H1 (cell line): ENCODE measurements around the gene DDR2. TPM values are rescaled to one million over a fixed set of nuclear protein-coding genes. Genes with fewer than 3 reads are reported as not detected.

ENCODE experiments used
- CTCF ChIA-PET: fragments of 300-600 bp; sonication (Branson Sonifier 250); formaldehyde crosslinking; loops from one replicate; lab custom pipeline; 2021; ENCODE audit not compliant: partially characterized antibody; lab: Charles Lee
- POLR2A ChIA-PET: fragments of 300-600 bp; sonication (Branson Sonifier 250); formaldehyde crosslinking; loops from one replicate; lab custom pipeline; 2021; ENCODE audit warnings: inconsistent platforms; ENCODE audit not compliant: partially characterized antibody; lab: Charles Lee
- DNase-seq, 2 experiments: peaks; one replicate each; pipeline versions ENCODE4 v3.0.0 to v3.0.0-alpha.2; 2010 to 2022; ENCODE audit warnings: low spot score in 2 of 2, low read depth in 1 of 2, mixed read lengths in 1 of 2
- FAIRE-seq: peaks from 2 replicates; lab custom pipeline; 2011; peaks lifted over from hg19 to GRCh38; lab: Jason Lieb, UNC
- H2AFZ ChIP-seq: 2 replicates; pipeline ENCODE4 v1.8.1; 2012; ENCODE audit warnings: low read length, inconsistent platforms
- H2AK5ac ChIP-seq: 2 replicates; pipeline ENCODE4 v1.6.1; 2013; ENCODE audit warnings: low read depth, low read length
- H2BK120ac ChIP-seq: replicated peaks from 2 replicates; pipeline ENCODE3; 2013; ENCODE audit warnings: low read depth, low read length, inconsistent platforms
- H2BK12ac ChIP-seq: 2 replicates; pipeline ENCODE4 v1.6.1; 2013; ENCODE audit warnings: low read depth, low read length
- H2BK15ac ChIP-seq: 2 replicates; pipeline ENCODE4 v1.6.1; 2013; ENCODE audit warnings: low read length
- H2BK20ac ChIP-seq: 2 replicates; pipeline ENCODE4 v1.6.1; 2013; ENCODE audit warnings: low read length
- H2BK5ac ChIP-seq: 2 replicates; pipeline ENCODE4 v1.6.1; 2013; ENCODE audit warnings: low read depth, low read length
- H3K14ac ChIP-seq: 2 replicates; pipeline ENCODE4 v1.6.1; 2013; ENCODE audit warnings: inconsistent platforms; ENCODE audit not compliant: insufficient read length
- H3K18ac ChIP-seq: 2 replicates; pipeline ENCODE4 v1.6.1; 2013; ENCODE audit warnings: low read length; ENCODE audit errors: extremely low read depth
- H3K23ac ChIP-seq: 2 replicates; pipeline ENCODE4 v1.6.1; 2013; ENCODE audit warnings: inconsistent platforms; ENCODE audit not compliant: insufficient read length
- H3K23me2 ChIP-seq: 2 replicates; pipeline ENCODE4 v1.6.1; 2013; ENCODE audit warnings: low read depth, low read length
- H3K27ac ChIP-seq: 2 replicates; pipeline ENCODE4 v1.6.1; 2011; ENCODE audit warnings: low read depth, low read length, inconsistent platforms
- H3K27me3 ChIP-seq, 4 experiments: replicated peaks in 1 of 4; 1 replicate in 1 of 4; 2 replicates in 3 of 4; pipeline versions ENCODE4 v1.6.1 to v1.8.1; 2011 to 2013; ENCODE audit warnings: low read length in 3 of 4, mild to moderate bottlenecking in 3 of 4, inconsistent platforms in 2 of 4, mixed read lengths in 2 of 4, moderate library complexity in 1 of 4; ENCODE audit not compliant: control insufficient read depth in 3 of 4, insufficient read depth in 3 of 4; ENCODE audit errors: extremely low read depth in 1 of 4
- H3K36me3 ChIP-seq, 4 experiments: 2 replicates each; pipeline versions ENCODE4 v1.6.1 to v1.8.1; 2011 to 2013; ENCODE audit warnings: mild to moderate bottlenecking in 4 of 4, low read length in 3 of 4, moderate library complexity in 2 of 4, control low read depth in 1 of 4, inconsistent platforms in 1 of 4; ENCODE audit not compliant: insufficient read depth in 4 of 4, control insufficient read depth in 2 of 4
- H3K4ac ChIP-seq: replicated peaks from 2 replicates; pipeline ENCODE3; 2013; ENCODE audit warnings: low read length, low read depth, mixed read lengths, inconsistent platforms; ENCODE audit not compliant: insufficient read length
- H3K4me1 ChIP-seq, 4 experiments: replicated peaks in 1 of 4; 1 replicate in 1 of 4; 2 replicates in 3 of 4; pipeline versions ENCODE4 v1.6.1 to v1.8.1; 2011 to 2013; ENCODE audit warnings: low read length in 3 of 4, inconsistent platforms in 2 of 4, mixed read lengths in 1 of 4; ENCODE audit not compliant: insufficient read depth in 4 of 4, control insufficient read depth in 3 of 4
- H3K4me2 ChIP-seq, 2 experiments: 2 replicates each; pipeline versions ENCODE4 v1.6.1 to v1.8.1; 2011 to 2013; ENCODE audit warnings: low read depth in 2 of 2, low read length in 2 of 2, control low read depth in 1 of 2, inconsistent platforms in 1 of 2, mild to moderate bottlenecking in 1 of 2; ENCODE audit not compliant: insufficient read depth in 1 of 2
- H3K4me3 ChIP-seq, 4 experiments: fragments of 200-600, 300-600 bp in 1 of 4; sonication (generic), shearing (Covaris generic), sonication (Bioruptor Twin) in 1 of 4; 2 replicates each; pipeline versions ENCODE4 v1.5.1 to v1.8.1; 2011 to 2016; ENCODE audit warnings: low read length in 4 of 4, low read depth in 3 of 4, control low read depth in 2 of 4, inconsistent platforms in 2 of 4, mild to moderate bottlenecking in 2 of 4, mixed read lengths in 1 of 4, moderate library complexity in 1 of 4; ENCODE audit not compliant: insufficient read depth in 2 of 4; ENCODE audit errors: extremely low read depth in 1 of 4
- H3K56ac ChIP-seq: replicated peaks from 2 replicates; pipeline ENCODE3; 2013; ENCODE audit warnings: low read depth, mild to moderate bottlenecking, mixed read lengths, low read length, inconsistent platforms; ENCODE audit not compliant: insufficient read length
- H3K79me1 ChIP-seq: 2 replicates; pipeline ENCODE4 v1.6.1; 2013; ENCODE audit warnings: low read depth, low read length, control low read depth
- H3K79me2 ChIP-seq, 2 experiments: 2 replicates each; pipeline versions ENCODE4 v1.6.1 to v1.8.1; 2012 to 2013; ENCODE audit warnings: low read length in 2 of 2, mild to moderate bottlenecking in 2 of 2, inconsistent platforms in 1 of 2; ENCODE audit not compliant: insufficient read depth in 2 of 2, control insufficient read depth in 1 of 2
- H3K9ac ChIP-seq, 4 experiments: replicated peaks in 1 of 4; 1 replicate in 1 of 4; 2 replicates in 3 of 4; pipeline versions ENCODE4 v1.6.1 to v1.8.1; 2011 to 2013; ENCODE audit warnings: low read depth in 3 of 4, low read length in 3 of 4, control low read depth in 2 of 4, mild to moderate bottlenecking in 2 of 4, moderate library complexity in 2 of 4, inconsistent platforms in 1 of 4; ENCODE audit errors: extremely low read depth in 1 of 4
- H3K9me3 ChIP-seq, 2 experiments: 2 replicates each; pipeline versions ENCODE4 v1.6.1 to v1.8.1; 2012 to 2013; ENCODE audit warnings: mild to moderate bottlenecking in 2 of 2, moderate library complexity in 2 of 2, control low read depth in 1 of 2, inconsistent platforms in 1 of 2, low read depth in 1 of 2, low read length in 1 of 2, mixed read lengths in 1 of 2; ENCODE audit not compliant: insufficient read depth in 2 of 2
- H4K20me1 ChIP-seq, 2 experiments: replicated peaks in 1 of 2; 2 replicates each; pipeline versions ENCODE3 to v1.8.1; 2011 to 2013; ENCODE audit warnings: inconsistent platforms in 2 of 2, low read length in 2 of 2, mild to moderate bottlenecking in 1 of 2; ENCODE audit not compliant: insufficient read depth in 2 of 2, control insufficient read depth in 1 of 2
- H4K5ac ChIP-seq: 2 replicates; pipeline ENCODE4 v1.6.1; 2013; ENCODE audit warnings: low read length, low read depth, mixed read lengths, inconsistent platforms; ENCODE audit not compliant: insufficient read length
- H4K8ac ChIP-seq: 2 replicates; pipeline ENCODE4 v1.8.0; 2013; ENCODE audit warnings: mild to moderate bottlenecking, moderate library complexity, low read length, inconsistent platforms; ENCODE audit not compliant: insufficient read depth; ENCODE audit errors: extremely low read depth
- H4K91ac ChIP-seq: replicated peaks from 2 replicates; pipeline ENCODE3; 2013; ENCODE audit warnings: low read length, mixed read lengths, inconsistent platforms; ENCODE audit not compliant: insufficient read length
- ASH2L ChIP-seq: fragments of 200-600, 300-600 bp; sonication (generic); IDR thresholded peaks from one replicate; pipeline ENCODE4 v1.7.1; 2017; ENCODE audit warnings: low read length
- CTBP2 ChIP-seq: IDR thresholded peaks from 2 replicates; pipeline ENCODE4 v1.7.0; 2011; ENCODE audit warnings: borderline replicate concordance, mild to moderate bottlenecking, moderate library complexity, mixed read lengths, low read length; ENCODE audit not compliant: insufficient read depth, insufficient read length
- EZH2 ChIP-seq: fragments of 200-600 bp; sonication (generic); IDR thresholded peaks from 2 replicates; pipeline ENCODE4 v1.7.1; 2012; ENCODE audit warnings: low read depth, mild to moderate bottlenecking, moderate library complexity, low read length, inconsistent platforms; ENCODE audit not compliant: severe bottlenecking
- GTF2F1 ChIP-seq: IDR thresholded peaks from 2 replicates; pipeline ENCODE4 v1.6.1; 2012; ENCODE audit warnings: low read depth, low read length, improper control_type of control experiment, borderline replicate concordance
- HDAC2 ChIP-seq, 2 experiments: fragments of 300-600 bp in 1 of 2; sonication (generic) in 1 of 2; IDR thresholded peaks; 2 replicates each; pipeline ENCODE4 v1.6.1; 2011 to 2012; ENCODE audit warnings: low read depth in 2 of 2, low read length in 2 of 2, mild to moderate bottlenecking in 2 of 2, moderate library complexity in 2 of 2, borderline replicate concordance in 1 of 2, inconsistent platforms in 1 of 2
- HDAC6 ChIP-seq: IDR thresholded peaks from one replicate; pipeline ENCODE4 v1.7.1; 2012; ENCODE audit warnings: low read depth, mild to moderate bottlenecking, inconsistent platforms, low read length, moderate library complexity
- NRF1 ChIP-seq: IDR thresholded peaks from 2 replicates; pipeline ENCODE4 v1.6.1; 2011; ENCODE audit warnings: mild to moderate bottlenecking, low read depth, low read length, improper control_type of control experiment
- POLR2AphosphoS5 ChIP-seq: IDR thresholded peaks from 2 replicates; pipeline ENCODE4 v1.6.1; 2011; ENCODE audit warnings: low read depth, low read length
- SIRT6 ChIP-seq: IDR thresholded peaks from one replicate; pipeline ENCODE4 v1.7.1; 2012; ENCODE audit warnings: low read length, inconsistent platforms
- SP1 ChIP-seq: IDR thresholded peaks from 2 replicates; pipeline ENCODE4 v1.6.1; 2011; ENCODE audit warnings: low read depth, low read length
- SUZ12 ChIP-seq: fragments of 200-600 bp; sonication (generic); IDR thresholded peaks from 2 replicates; pipeline ENCODE4 v1.6.1; 2012; ENCODE audit warnings: mild to moderate bottlenecking, inconsistent platforms, low read length, moderate library complexity, mixed read lengths
- YY1 ChIP-seq: IDR thresholded peaks from 2 replicates; pipeline ENCODE4 v1.6.1; 2011; ENCODE audit warnings: low read depth, mild to moderate bottlenecking, low read length
- WGBS, 2 experiments: shearing (Covaris generic) in 1 of 2; methylation state at CpG; one replicate each; pipeline versions ENCODE4 v1.1.6 to v1.1.7; 2013 to 2015; ENCODE audit warnings: low lambda C conversion rate in 2 of 2, mixed read lengths in 2 of 2, inconsistent platforms in 1 of 2, low coverage in 1 of 2, missing lambda C conversion rate in 1 of 2; ENCODE audit not compliant: insufficient replicate concordance in 2 of 2, insufficient coverage in 1 of 2, insufficient read length in 1 of 2; ENCODE audit errors: extremely low coverage in 1 of 2, missing lambda C conversion rate in 1 of 2; 5-methylcytosine and 5-hydroxymethylcytosine counted together
- polyA plus RNA-seq, 7 experiments: library from polyadenylated mRNA; depleted of rRNA in 3 of 7; stranded (reverse) in 5 of 7; unstranded in 2 of 7; fragments of >200 nt in 5 of 7; fragments of 200-250 nt in 2 of 7; gene quantifications; 1 replicate in 5 of 7; 2 replicates in 1 of 7; 4 replicates in 1 of 7; pipeline versions ENCODE4 v1.2.1 to v1.2.3, GENCODE V29; 2011 to 2013; ENCODE audit warnings: missing spikeins in 2 of 7, mixed read lengths in 2 of 7
- total RNA-seq: library from RNA; stranded (reverse); fragmentation: NEBNext Ultra II Directional; extraction: Animal tissue kit (Norgen Biotek cat#: 25700); gene quantifications from 2 replicates; pipeline ENCODE4 v1.2.1, GENCODE V29; 2021
- TF ChIP-seq, protein P1 (sequence below): IDR thresholded peaks from 2 replicates; pipeline ENCODE4 v1.6.1; 2012; ENCODE audit warnings: inconsistent platforms

Gene DDR2
- total and polyA plus RNA-seq, 2 of the 8 experiments (the other 6 are each of a cell fraction or from before 2014, with no cell fraction given), result 1.00 to 2.1 TPM

- CTCF ChIA-PET, result no interaction called here
- Histone ChIP-seq H3K23ac (no peak overlapping the region), H2BK12ac (no peak overlapping the region), H2BK120ac (no peak overlapping the region), H4K91ac (no peak overlapping the region), H3K27me3 (no peaks in the 10 kb centered on the region), H3K18ac (no peak overlapping the region), H2BK5ac (no peak overlapping the region), H3K9me3 (no peaks in the 10 kb centered on the region), H3K9ac (no peak overlapping the region), H2BK15ac (no peak overlapping the region), H3K36me3 (no peaks in the 10 kb centered on the region), H3K23me2 (no peaks in the 10 kb centered on the region), H2AK5ac (no peak overlapping the region), H4K8ac (peak overlapping the region; percentile 14; the same call in 1 of the 2 replicates), H3K4me3 (no peak overlapping the region), H4K5ac (no peak overlapping the region), H3K4me2 (no peak overlapping the region), H3K14ac (no peak overlapping the region), H3K56ac (no peak overlapping the region), H3K79me1 (no peaks in the 10 kb centered on the region), H2AFZ (no peak overlapping the region), H3K4ac (no peak overlapping the region), H3K79me2 (no peaks in the 10 kb centered on the region), H3K4me1 (no peaks in the 10 kb centered on the region), H4K20me1 (no peaks in the 10 kb centered on the region), H3K27ac (no peak overlapping the region), H2BK20ac (no peak overlapping the region)
- WGBS, 2 experiments, result 90% methylated on average over 7 of the region's 7 CpGs; no CpG with 5 or more reads in 1 of the 2 experiments
- TF ChIP-seq SIRT6, result no peak
- TF ChIP-seq GTF2F1, result no peak
- no peak for TF ChIP-seq SP1
- no peak for TF ChIP-seq HDAC6
- TF ChIP-seq ASH2L, result no peak
- no peak for TF ChIP-seq YY1
- TF ChIP-seq EZH2, result no peak
- TF ChIP-seq HDAC2 (IDR thresholded peaks at IDR 0.05; ENCODE audit: borderline replicate concordance in 1 of 2, low read depth in 2 of 2, low read length in 2 of 2), result no peak
- no peak for TF ChIP-seq CTBP2
- no peak for TF ChIP-seq NRF1
- no peak for TF ChIP-seq SUZ12
- no peak for TF ChIP-seq POLR2AphosphoS5
- TF ChIP-seq, protein P1, sequence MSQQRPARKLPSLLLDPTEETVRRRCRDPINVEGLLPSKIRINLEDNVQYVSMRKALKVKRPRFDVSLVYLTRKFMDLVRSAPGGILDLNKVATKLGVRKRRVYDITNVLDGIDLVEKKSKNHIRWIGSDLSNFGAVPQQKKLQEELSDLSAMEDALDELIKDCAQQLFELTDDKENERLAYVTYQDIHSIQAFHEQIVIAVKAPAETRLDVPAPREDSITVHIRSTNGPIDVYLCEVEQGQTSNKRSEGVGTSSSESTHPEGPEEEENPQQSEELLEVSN, result no peak
- FAIRE-seq, result no peak
- POLR2A ChIA-PET, result no interaction called here
- no peak for DNase-seq
Measured at GRCh38 chr1:162725301-162725837, 93.1 kb downstream of the DDR2 start.
